Right atrium auricular region (tissue), 2 donors: ENCODE data around the gene NPR3. TPM values are rescaled to one million over a fixed set of nuclear protein-coding genes. Genes with fewer than 3 reads are reported as not detected.

Source experiments
- DNase-seq: peaks from one replicate; pipeline ENCODE4 v3.0.0-alpha.2; 2019; ENCODE audit warnings: low spot score
- H3K27ac ChIP-seq, 2 donors: fragments of 200-600 bp; sonication (generic); 1 replicate in 1 of 2; 2 replicates in 1 of 2; pipeline ENCODE4 v1.5.1; 2016 to 2019
- H3K27me3 ChIP-seq, 2 donors: fragments of 200-600 bp; sonication (generic); one replicate each; pipeline versions ENCODE4 v1.5.1 to v1.6.0; 2017 to 2019
- H3K36me3 ChIP-seq: fragments of 200-600 bp; sonication (generic); one replicate; pipeline ENCODE4 v1.5.1; 2016
- H3K4me1 ChIP-seq, 2 donors: fragments of 200-600 bp; sonication (generic); one replicate each; pipeline versions ENCODE4 v1.5.1 to v1.6.0; 2017 to 2019
- H3K4me3 ChIP-seq, 2 donors: fragments of 200-600 bp; sonication (generic); 1 replicate in 1 of 2; 2 replicates in 1 of 2; pipeline ENCODE4 v1.5.1; 2017 to 2019; ENCODE audit warnings: mild to moderate bottlenecking in 1 of 2, moderate library complexity in 1 of 2
- H3K9me3 ChIP-seq, 2 donors: fragments of 200-600 bp; sonication (generic); one replicate each; pipeline ENCODE4 v1.5.1; 2019
- total RNA-seq, 2 donors: library from RNA; depleted of rRNA; stranded (reverse); fragments of >200 nt; gene quantifications; one replicate each; pipeline ENCODE4 v1.1.0, GENCODE V29; 2016
- TF ChIP-seq, protein P1 (sequence below), 2 donors: fragments of 200-600 bp; sonication (generic); IDR thresholded peaks; one replicate each; pipeline ENCODE4 v1.5.1; 2019; ENCODE audit warnings: antibody characterized with exemption in 2 of 2

NPR3 gene
- total RNA-seq, 2 donors from 2014 or later, result 22.0 to 51.0 TPM

DNA sequence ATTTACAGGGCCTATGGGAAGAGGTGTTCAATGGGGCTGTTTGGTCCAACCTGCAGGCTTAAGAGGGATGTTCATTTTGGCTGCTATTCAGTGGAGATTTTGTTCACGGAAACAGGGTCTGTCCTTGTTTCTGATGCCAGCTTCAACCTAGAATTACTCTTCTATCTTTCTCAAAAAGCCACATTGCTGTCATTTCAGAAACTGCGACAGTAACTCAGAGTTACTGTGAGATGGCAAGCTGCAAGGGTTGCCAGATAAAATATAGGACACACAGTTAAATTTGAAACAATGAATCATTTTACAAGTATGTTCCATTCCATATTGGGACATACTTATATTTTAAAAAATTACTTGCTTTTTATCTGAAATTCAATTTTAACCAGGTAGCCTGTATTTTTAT is 128.0 kb downstream of the NPR3 start:
- Histone ChIP-seq H3K9me3 (no peaks in the 10 kb centered on the region), H3K27ac (no peak overlapping the region), H3K4me1 (no peaks in the 10 kb centered on the region), H3K27me3 (no peaks in the 10 kb centered on the region), H3K4me3 (no peak overlapping the region), H3K36me3 (no peaks in the 10 kb centered on the region)
- TF ChIP-seq, protein P1, sequence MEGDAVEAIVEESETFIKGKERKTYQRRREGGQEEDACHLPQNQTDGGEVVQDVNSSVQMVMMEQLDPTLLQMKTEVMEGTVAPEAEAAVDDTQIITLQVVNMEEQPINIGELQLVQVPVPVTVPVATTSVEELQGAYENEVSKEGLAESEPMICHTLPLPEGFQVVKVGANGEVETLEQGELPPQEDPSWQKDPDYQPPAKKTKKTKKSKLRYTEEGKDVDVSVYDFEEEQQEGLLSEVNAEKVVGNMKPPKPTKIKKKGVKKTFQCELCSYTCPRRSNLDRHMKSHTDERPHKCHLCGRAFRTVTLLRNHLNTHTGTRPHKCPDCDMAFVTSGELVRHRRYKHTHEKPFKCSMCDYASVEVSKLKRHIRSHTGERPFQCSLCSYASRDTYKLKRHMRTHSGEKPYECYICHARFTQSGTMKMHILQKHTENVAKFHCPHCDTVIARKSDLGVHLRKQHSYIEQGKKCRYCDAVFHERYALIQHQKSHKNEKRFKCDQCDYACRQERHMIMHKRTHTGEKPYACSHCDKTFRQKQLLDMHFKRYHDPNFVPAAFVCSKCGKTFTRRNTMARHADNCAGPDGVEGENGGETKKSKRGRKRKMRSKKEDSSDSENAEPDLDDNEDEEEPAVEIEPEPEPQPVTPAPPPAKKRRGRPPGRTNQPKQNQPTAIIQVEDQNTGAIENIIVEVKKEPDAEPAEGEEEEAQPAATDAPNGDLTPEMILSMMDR (IDR thresholded peaks at IDR 0.05), result no peak
- DNase-seq, result no peak

DNA sequence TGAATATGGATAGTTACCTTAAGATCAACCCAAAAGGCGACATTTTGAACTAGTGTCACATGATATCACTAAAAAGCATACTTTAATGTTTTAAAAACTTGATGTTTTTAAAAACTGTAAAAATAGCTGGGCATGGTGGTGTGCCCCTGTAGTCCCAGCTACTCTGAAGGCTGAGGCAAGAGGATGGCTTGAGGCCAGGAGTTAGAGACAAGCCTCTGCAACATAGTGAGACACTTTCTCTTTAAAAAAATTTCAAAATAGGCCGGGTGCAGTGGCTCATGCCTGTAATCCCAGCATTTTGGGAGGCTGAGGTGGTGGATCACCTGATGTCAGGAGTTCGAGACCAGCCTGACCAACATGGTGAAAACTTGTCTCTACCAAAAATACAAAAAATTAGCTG is 129.5 kb downstream of the NPR3 start:
- Histone ChIP-seq H3K4me1 (no peaks in the 10 kb centered on the region), H3K27me3 (no peaks in the 10 kb centered on the region), H3K4me3 (no peak overlapping the region), H3K36me3 (no peaks in the 10 kb centered on the region), H3K9me3 (no peaks in the 10 kb centered on the region), H3K27ac (no peak overlapping the region)
- TF ChIP-seq, protein P1 (IDR thresholded peaks at IDR 0.05), result no peak
- DNase-seq, result no peak

Other genes starting within 250 kb of the NPR3 start
- 100 to 1,000 TPM; 145 to 209 TPM for gene SUB1, start 125.8 kb upstream of the NPR3 start, total RNA-seq